GM21529 (cell line): Measurements from ENCODE around the gene TMOD4.
A peak's percentile ranks its signal among the peaks of the same experiment; 100 is the strongest.

ENCODE experiments used
- ATAC-seq: cut with Tn5 transposase; IDR thresholded peaks from one replicate; pipeline ENCODE4 v1.9.1; 2021; ENCODE audit not compliant: unreplicated experiment

Gene TMOD4

GRCh38 chr1:151143986-151144385 is 31.8 kb downstream of the TMOD4 start:
- no peak for ATAC-seq

DNA sequence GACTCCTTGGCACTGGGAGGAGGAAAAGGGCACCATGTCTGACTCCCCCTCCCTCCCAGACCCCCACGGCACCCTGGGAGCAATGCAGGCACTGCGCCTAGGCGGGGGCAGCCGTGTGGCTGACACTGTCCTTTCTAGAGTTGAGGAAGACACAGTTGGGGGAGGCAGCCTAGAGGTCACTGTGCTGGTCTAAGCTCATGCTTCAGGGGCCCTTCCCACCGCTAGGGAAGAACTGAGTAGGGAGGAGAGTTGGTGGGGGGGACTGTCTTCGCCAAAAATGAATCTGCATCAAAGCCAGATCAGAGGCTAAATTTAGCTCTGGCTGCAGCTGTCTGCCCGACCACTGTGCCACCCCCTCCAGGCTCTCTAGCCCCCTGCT is 32.7 kb downstream of the TMOD4 start:
- ATAC-seq = no peak

DNA sequence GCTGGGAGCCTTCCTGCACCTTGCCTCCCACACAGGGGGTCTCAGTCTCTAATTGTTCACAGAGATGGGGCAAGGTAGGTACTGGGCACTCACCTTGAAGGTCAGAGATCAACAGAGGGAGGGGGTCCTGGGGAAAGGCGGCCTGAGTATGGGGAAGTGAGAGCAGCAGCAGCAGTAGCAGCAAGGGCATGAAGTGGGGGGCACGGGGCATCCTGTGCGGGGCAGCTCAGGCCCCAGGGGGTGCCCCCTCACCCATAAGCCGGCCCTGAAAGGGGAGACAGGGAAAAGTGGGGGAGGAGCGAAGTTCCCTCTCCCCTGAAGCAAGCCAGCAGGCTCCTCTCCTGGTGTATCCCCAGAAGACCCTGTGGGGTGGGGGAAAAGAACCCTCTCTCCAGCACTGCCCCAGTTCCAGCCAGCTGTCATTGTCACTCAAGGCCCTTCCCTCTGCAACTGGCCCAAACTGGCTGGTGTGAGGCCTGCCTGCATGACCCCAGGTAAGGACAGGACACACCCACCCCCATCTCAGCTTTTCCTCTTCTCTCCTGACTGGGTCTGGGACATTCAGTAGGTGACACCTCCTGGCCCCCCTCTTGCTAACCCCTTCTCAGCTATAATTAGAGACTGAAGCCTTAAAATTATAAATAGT is 33.2 kb downstream of the TMOD4 start:
- no peak for ATAC-seq

- no peak for ATAC-seq
Measured at GRCh38 chr1:151137789-151138188, 38.0 kb downstream of the TMOD4 start.

- no peak for ATAC-seq
Measured at GRCh38 chr1:151135433-151136385, 40.1 kb downstream of the TMOD4 start.

DNA sequence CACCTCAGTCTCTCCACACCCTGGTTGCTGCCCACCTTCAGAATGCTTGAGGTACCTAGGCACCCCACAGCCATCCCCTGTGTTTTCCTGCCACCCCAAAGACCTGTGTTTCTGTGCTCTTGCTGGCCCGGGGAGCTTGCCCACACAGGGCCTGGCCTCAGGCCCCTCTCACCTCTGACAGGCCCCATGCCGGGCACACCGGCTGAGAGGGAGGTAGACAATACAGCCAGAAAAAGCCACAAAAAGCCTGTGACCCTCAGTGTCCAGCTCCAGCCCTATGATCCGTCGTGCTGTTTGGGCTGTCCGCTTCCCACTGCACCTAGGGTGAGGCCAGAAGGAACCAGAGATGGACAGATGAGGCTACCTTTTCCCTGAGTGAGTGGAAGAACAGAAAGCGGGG is 40.8 kb downstream of the TMOD4 start:
- ATAC-seq = no peak

DNA sequence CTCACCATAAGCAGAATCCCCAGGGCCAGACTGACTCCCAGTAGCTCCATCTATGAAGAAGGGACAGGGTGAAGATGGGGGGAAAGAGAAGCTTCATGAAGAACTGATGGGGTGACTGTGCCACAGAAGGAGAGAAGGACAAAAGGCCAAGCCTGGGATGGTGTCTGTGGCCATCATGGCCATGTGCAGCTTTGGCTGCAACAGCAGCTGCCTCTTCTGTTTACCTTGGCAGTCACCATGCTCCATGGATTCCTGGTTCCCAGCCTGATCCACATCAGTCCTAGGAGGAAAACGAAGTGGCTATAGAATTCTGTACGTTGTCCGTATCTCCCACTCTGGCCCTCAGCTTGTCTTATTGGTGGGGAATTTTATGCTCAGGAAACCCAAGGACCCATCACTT is 41.4 kb downstream of the TMOD4 start:
- ATAC-seq = no peak

GRCh38 chr1:151133018-151133806 is 42.6 kb downstream of the TMOD4 start:
- ATAC-seq = no peak

DNA sequence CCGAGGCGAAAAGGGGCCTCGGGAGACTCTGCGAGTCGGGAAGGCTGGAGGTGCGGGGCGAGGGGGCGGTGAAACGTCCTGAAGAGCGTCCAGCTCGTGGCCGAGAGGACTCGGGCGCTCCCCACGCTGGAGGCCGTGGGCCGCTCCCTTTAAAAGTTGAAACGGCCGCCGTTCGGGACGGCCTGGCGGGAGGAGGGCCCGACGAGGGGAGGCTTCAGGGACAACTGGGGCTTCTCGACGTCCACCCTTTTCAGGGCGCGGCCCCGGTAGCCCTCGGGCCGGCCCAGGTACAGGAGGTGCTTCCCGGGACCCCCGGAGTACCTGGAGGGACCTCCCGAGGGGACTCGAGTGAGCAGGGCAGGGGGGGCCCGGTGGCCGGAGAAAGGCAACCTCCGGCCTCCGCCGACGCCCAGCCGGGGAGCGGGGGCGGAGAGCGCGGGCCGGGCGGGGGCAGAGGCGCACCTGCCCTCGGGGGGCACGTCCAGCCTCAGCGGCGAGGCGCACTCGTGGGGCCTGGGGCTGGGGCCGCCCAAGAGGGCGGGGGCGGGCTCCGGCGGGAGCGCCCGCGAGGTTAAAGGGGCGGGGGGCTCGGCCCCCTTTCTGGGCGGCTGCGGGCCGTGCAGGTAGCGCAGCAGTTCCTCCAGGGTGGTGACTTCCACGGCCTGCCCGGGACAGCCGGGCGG is 43.3 kb downstream of the TMOD4 start:
- no peak for ATAC-seq

- no peak for ATAC-seq
Measured at GRCh38 chr1:151131701-151132334, 44.0 kb downstream of the TMOD4 start.

DNA sequence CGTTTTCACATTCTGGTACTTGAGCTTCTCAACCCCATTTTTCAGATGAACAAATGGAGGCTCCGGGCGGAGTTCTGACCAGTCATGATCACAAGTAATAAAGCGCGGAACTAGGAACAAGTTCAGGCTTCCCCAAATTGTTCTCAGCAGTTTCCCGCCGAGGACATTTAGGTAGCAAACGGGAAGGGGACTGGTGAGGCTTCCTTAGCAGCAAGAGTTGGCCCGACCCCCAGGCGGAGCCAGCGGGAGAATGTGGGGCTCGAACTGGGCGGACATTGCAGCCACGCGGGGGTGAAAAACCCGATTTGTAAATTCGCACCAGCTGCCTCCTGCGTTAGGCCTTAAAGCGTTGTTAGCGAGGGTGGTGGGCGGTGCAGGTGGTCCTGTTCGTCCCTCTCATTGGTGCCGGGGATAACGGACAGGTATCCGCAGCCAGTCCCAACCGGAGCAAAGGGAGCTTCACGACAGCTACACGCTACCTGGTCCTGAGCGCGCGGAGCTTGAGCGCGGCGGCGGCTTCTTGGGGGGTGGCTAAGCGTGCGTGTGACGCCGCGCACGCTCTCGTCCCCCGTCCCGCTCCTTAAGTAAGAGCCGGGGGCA is 44.7 kb downstream of the TMOD4 start:
- ATAC-seq = peak; percentile 68

DNA sequence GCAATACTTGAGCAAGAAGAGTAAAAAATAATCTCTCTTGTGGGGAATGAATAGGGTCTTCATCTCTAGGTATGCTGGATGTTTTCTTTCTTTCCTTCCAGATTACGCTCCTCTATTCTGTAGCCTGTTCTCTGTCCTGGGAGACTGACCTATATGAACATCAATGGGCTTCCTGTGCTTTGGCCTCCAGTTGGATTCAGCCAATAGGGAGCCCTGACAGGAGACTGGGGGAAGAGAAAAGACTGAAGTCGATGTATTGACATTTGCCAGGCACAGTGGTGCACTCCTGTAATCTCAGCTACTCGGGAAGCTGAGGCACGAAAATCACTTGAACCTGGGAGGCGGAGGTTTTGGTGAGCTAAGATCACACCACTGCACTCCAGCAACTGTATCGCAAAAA is 47.0 kb downstream of the TMOD4 start:
- no peak for ATAC-seq

DNA sequence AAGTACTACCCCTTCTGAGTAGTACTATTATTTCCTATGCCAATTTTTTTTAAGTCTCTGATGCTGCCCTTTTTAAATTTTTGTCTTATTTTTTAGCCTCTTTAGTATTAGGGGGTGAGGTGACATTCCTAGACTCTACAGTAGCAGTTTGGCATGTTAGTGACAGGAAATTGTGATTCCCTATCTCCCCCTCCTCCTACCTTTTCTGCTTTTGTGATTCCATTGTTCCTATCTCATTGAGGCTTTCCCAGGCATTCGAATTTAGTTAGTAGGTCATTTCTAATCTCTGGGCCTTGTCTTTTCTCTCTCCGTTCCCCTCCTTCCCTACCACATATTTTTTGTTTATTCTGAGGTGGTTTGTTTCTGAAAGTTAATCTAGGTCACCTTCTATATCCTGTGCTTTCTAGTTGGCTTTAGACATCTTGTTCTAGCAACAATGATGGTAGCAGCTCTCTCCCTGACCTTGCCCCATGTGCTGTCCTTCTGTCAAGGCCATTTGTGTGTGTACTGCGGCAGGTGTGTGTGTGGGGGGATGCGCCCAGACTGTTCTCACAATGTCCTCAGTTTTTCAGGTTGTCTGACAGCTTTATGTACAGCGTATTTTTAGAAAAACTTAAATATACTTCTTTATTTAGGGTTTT is 50.9 kb downstream of the TMOD4 start:
- no peak for ATAC-seq
